Neural progenitor cell (in vitro differentiated cells): ENCODE measurements around the gene SRRM4. TPM values are rescaled to one million over a fixed set of nuclear protein-coding genes. Genes with fewer than 3 reads are reported as not detected.

Source experiments
- DNase-seq: peaks from one replicate; pipeline ENCODE4 v3.0.0-alpha.2; 2016; ENCODE audit warnings: low spot score
- H2AFZ ChIP-seq: fragments of 200-600 bp; sonication (generic); replicated peaks from 2 replicates; pipeline ENCODE4 v1.6.1; 2016; ENCODE audit warnings: antibody characterized with exemption
- H3F3A ChIP-seq: fragments of 200-600 bp; sonication (generic); 2 replicates; pipeline ENCODE4 v1.6.1; 2016; ENCODE audit warnings: antibody characterized with exemption, low read depth
- H3K27ac ChIP-seq: fragments of 200-600 bp; sonication (generic); 2 replicates; pipeline ENCODE4 v1.5.1; 2016; ENCODE audit warnings: mild to moderate bottlenecking
- H3K27me3 ChIP-seq: fragments of 200-600 bp; sonication (generic); 2 replicates; pipeline ENCODE4 v1.6.1; 2016; ENCODE audit warnings: mild to moderate bottlenecking, moderate library complexity
- H3K36me3 ChIP-seq: fragments of 200-600 bp; sonication (generic); 2 replicates; pipeline ENCODE4 v1.5.1; 2016
- H3K4me1 ChIP-seq: fragments of 200-600 bp; sonication (generic); 2 replicates; pipeline ENCODE4 v1.6.1; 2016; ENCODE audit warnings: mixed run types
- H3K4me2 ChIP-seq: fragments of 200-600 bp; sonication (generic); 2 replicates; pipeline ENCODE4 v1.6.1; 2016
- H3K4me3 ChIP-seq: fragments of 200-600 bp; sonication (generic); 2 replicates; pipeline ENCODE4 v1.5.1; 2016
- H3K79me2 ChIP-seq: fragments of 200-600 bp; sonication (generic); 2 replicates; pipeline ENCODE4 v1.6.1; 2016; ENCODE audit warnings: low read depth
- H3K9ac ChIP-seq: fragments of 200-600 bp; sonication (generic); 2 replicates; pipeline ENCODE4 v1.6.1; 2016
- H3K9me3 ChIP-seq: fragments of 200-600 bp; sonication (generic); 2 replicates; pipeline ENCODE4 v1.5.1; 2016; ENCODE audit warnings: low read depth
- H4K20me1 ChIP-seq: fragments of 200-600 bp; sonication (generic); 2 replicates; pipeline ENCODE4 v1.6.1; 2016; ENCODE audit warnings: low read depth
- H3K27ac Mint-ChIP-seq: 3 replicates; pipeline ENCODE4 v1.8.0; 2021; ENCODE audit warnings: mixed read lengths
- H3K27me3 Mint-ChIP-seq: 2 replicates; pipeline ENCODE4 v1.8.0; 2022; ENCODE audit warnings: low read depth, mild to moderate bottlenecking, inconsistent platforms, moderate library complexity, mixed read lengths; ENCODE audit not compliant: insufficient read depth
- H3K36me3 Mint-ChIP-seq: 3 replicates; pipeline ENCODE4 v1.8.0; 2021; ENCODE audit warnings: mixed read lengths
- H3K4me1 Mint-ChIP-seq: 3 replicates; pipeline ENCODE4 v1.8.0; 2021; ENCODE audit warnings: mixed read lengths
- H3K4me3 Mint-ChIP-seq: 3 replicates; pipeline ENCODE4 v1.8.0; 2021; ENCODE audit warnings: mild to moderate bottlenecking, moderate library complexity, mixed read lengths
- H3K9me3 Mint-ChIP-seq: 3 replicates; pipeline ENCODE4 v1.8.0; 2020; ENCODE audit warnings: mixed read lengths
- CTCF ChIP-seq: fragments of 200-600 bp; sonication (generic); IDR thresholded peaks from 2 replicates; pipeline ENCODE4 v1.5.1; 2017; ENCODE audit warnings: antibody characterized with exemption, mild to moderate bottlenecking
- EZH2 ChIP-seq: fragments of 200-600 bp; sonication (generic); IDR thresholded peaks from 2 replicates; pipeline ENCODE4 v1.6.1; 2017; ENCODE audit warnings: antibody characterized with exemption, mild to moderate bottlenecking, moderate library complexity
- EZH2phosphoT487 ChIP-seq: fragments of 200-600 bp; sonication (generic); IDR thresholded peaks from 2 replicates; pipeline ENCODE4 v1.6.1; 2017; ENCODE audit warnings: antibody characterized with exemption
- total RNA-seq: library from RNA; depleted of rRNA; stranded (reverse); fragments of >200 nt; gene quantifications from 2 replicates; pipeline ENCODE4 v1.2.3, GENCODE V29; 2015; ENCODE audit warnings: low replicate concordance

SRRM4 gene
- total RNA-seq, 1 donor from 2014 or later, result 0.07 TPM

DNA sequence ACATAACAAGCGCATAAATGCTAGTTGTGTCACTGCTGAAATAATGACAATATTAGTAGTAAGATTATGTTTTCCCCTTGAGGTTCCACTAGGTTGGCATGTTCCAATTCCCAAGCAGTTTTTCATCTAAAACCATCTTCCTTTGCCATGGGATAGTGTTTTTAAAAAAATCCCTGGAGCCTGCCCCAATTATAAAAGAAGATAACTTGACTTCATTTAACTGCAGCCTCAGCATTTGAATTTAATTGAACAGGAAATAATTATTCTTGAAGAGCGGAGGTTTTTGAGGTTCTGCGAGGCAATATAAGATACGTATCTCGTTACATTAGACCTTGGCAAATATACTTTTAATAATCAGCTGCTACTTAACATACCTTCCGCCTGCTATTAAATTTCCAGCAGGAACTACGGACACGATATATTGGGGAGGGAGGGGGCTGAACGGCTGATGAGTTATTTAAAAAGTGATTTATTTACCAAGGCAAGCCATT lies 132.2 kb downstream of the SRRM4 start:
- peaks cover 2% of the 10 kb centered on the region for H3K36me3 Mint-ChIP-seq
- no peak overlapping the region for H3K9ac ChIP-seq
- no peak overlapping the region for H2AFZ ChIP-seq
- peaks cover 5% of the 10 kb centered on the region for H3K9me3 Mint-ChIP-seq
- H3K27ac ChIP-seq, result no peak overlapping the region
- no peaks in the 10 kb centered on the region for H3K36me3 ChIP-seq
- no peak for DNase-seq
- no peaks in the 10 kb centered on the region for H3K79me2 ChIP-seq
- no peak overlapping the region for H3K4me3 ChIP-seq
- no peak for TF ChIP-seq EZH2
- no peak for TF ChIP-seq CTCF
- TF ChIP-seq EZH2phosphoT487, result no peak
- H4K20me1 ChIP-seq, result no peaks in the 10 kb centered on the region
- H3K4me1 ChIP-seq, result no peaks in the 10 kb centered on the region
- peaks cover 2% of the 10 kb centered on the region for H3K27me3 Mint-ChIP-seq
- no peaks in the 10 kb centered on the region for H3K9me3 ChIP-seq
- H3K27ac Mint-ChIP-seq, result no peak overlapping the region
- H3K4me2 ChIP-seq, result no peak overlapping the region
- no peaks in the 10 kb centered on the region for H3K27me3 ChIP-seq
- H3F3A ChIP-seq, result no peaks in the 10 kb centered on the region
- no peak overlapping the region for H3K4me3 Mint-ChIP-seq
- H3K4me1 Mint-ChIP-seq, result no peaks in the 10 kb centered on the region

DNA sequence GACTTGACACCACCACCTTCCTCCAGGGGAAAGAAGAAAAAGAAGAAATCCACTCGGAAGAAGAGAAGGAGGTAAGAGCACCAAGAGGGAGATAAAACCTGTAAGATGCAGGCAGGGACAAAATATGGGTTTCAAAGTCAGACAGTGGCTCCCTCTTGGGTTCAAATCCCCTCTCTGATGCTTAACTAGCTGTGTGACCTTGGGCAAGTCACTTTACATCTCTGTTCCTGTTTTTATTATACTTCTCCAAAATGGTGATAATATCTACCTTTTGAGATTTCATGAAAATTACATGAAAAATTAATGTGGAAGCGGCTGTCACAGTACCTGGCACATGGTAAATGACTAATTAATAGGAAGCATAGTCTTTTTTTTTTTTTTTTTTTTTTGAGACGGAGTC lies 133.0 kb downstream of the SRRM4 start:
- Mint-ChIP-seq H3K4me3 (no peak overlapping the region), H3K4me1 (no peaks in the 10 kb centered on the region), H3K27ac (no peak overlapping the region), H3K36me3 (peaks cover 2% of the 10 kb centered on the region), H3K27me3 (peaks cover 2% of the 10 kb centered on the region), H3K9me3 (peaks cover 2% of the 10 kb centered on the region)
- H3K4me3 ChIP-seq, result no peak overlapping the region
- no peaks in the 10 kb centered on the region for H3K36me3 ChIP-seq
- H3K4me1 ChIP-seq, result no peaks in the 10 kb centered on the region
- no peak overlapping the region for H2AFZ ChIP-seq
- no peaks in the 10 kb centered on the region for H3K9me3 ChIP-seq
- H3K27ac ChIP-seq, result no peak overlapping the region
- no peak for DNase-seq
- H3F3A ChIP-seq, result no peaks in the 10 kb centered on the region
- H3K27me3 ChIP-seq, result no peaks in the 10 kb centered on the region
- H3K4me2 ChIP-seq, result no peak overlapping the region
- H3K9ac ChIP-seq, result no peak overlapping the region
- no peak for TF ChIP-seq CTCF
- no peak for TF ChIP-seq EZH2phosphoT487
- no peak for TF ChIP-seq EZH2
- H4K20me1 ChIP-seq, result no peaks in the 10 kb centered on the region
- no peaks in the 10 kb centered on the region for H3K79me2 ChIP-seq

DNA sequence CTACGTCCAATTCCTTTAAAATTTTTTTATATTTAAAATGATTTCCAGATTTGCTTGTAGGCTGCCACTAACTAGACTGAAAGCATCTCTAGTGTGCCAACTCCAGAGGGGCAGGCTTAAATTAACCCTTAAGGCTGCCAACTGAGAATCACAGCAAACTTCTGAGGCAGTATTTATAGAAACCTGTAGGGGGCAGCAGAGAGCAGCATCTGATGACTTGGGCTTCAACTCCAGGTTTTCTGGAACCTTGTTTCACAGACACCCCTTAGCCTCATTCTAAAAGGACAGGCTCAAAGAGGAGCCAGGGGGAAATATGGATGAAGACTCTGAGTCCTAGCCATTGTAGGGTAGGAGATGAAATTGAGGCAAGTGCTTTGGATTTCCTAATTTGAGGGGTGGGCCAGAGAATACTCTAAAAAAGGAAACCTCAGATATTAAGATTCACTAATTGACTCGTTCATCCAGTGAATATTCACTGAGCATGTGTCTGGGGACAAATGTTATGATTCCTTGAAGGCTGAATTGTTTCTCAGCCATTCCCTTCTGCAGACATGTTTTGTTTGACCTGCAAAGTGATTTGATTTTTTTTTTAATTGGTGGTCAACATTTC lies 134.1 kb downstream of the SRRM4 start:
- Mint-ChIP-seq H3K27me3 (peaks cover 4% of the 10 kb centered on the region), H3K4me1 (no peaks in the 10 kb centered on the region), H3K36me3 (peaks cover 2% of the 10 kb centered on the region), H3K27ac (no peak overlapping the region), H3K9me3 (peaks cover 2% of the 10 kb centered on the region), H3K4me3 (no peak overlapping the region)
- no peak for TF ChIP-seq EZH2phosphoT487
- TF ChIP-seq CTCF, result peak; percentile 96
- no peak for TF ChIP-seq EZH2
- H3K4me3 ChIP-seq, result no peak overlapping the region
- no peaks in the 10 kb centered on the region for H4K20me1 ChIP-seq
- H3K36me3 ChIP-seq, result no peaks in the 10 kb centered on the region
- H3K27ac ChIP-seq, result no peak overlapping the region
- H3F3A ChIP-seq, result no peaks in the 10 kb centered on the region
- H3K9me3 ChIP-seq, result no peaks in the 10 kb centered on the region
- H3K9ac ChIP-seq, result no peak overlapping the region
- no peaks in the 10 kb centered on the region for H3K27me3 ChIP-seq
- DNase-seq, result peak; percentile 76
- no peaks in the 10 kb centered on the region for H3K79me2 ChIP-seq
- H3K4me1 ChIP-seq, result no peaks in the 10 kb centered on the region
- no peak overlapping the region for H3K4me2 ChIP-seq
- H2AFZ ChIP-seq, result no peak overlapping the region
